Measurements from ENCODE around the gene PINLYP. TPM values are rescaled to one million over a fixed set of nuclear protein-coding genes. Genes with fewer than 3 reads are reported as not detected.

PINLYP gene
- total and polyA plus RNA-seq, 12 donors, result 0.28 to 5.2 (median 1.4) TPM

DNA sequence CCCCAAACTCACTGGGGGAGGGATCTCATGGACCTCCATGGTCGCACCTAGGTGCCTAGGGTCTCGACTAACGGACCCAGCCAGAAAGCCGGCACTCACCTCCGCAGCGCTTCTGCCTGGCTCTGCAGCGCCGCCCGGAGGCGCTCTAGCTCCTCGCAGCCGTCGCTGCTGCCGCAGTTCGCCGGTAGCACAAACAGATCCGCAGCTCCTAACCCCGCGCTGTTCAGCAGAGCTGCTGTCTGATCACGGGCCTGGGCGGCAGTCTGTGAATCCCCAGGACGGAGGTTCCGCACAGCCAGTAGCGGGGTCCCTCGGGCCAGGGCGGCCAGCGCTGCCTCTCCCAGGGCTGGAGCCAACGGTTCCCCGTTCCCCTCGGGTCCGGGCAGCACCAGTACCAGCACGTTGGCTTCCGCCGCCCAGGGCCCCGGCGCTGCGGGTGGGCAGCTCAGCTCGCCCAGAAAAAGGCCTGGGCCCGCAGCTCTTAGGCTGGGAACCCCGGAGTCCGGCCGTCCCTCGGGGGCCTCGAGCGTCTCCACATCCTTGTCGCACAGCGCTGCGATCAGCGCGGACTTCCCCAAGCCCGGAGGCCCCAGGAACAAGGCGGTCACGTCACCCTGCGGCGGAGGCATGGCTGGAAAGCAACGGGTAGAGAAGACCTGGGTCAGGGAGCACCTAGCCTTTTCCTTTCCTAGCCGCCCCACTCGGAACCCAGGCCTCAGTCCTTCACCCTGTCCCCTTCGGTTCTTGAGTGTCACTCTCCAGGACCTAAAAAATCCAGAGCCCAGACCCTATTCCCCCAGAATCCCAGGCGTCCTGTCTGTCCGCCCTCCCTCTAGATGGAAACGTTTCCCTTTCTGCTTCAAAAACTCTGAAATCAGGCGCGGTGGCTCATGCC, 19.4 kb downstream of the PINLYP start:
- no peaks in the 10 kb centered on the region for H3K27me3 ChIP-seq
- H3K9me3 ChIP-seq, result no peaks in the 10 kb centered on the region
- TF ChIP-seq CTCF (IDR thresholded peaks at IDR 0.05), result peak in 8 of 9 donors; percentile 29 to 78 (median 53)
- peaks cover 16 to 45% (median 38%) of the 10 kb centered on the region in 9 donors for H3K4me1 ChIP-seq
- H3K36me3 ChIP-seq, result peaks cover 6 to 66% (median 38%) of the 10 kb centered on the region in 9 donors
- 4% methylated on average over 64 of the region's 64 CpGs for WGBS, 2 donors
- H3K4me3 ChIP-seq, result peak overlapping the region; percentile 32 to 78 (median 72)
- peak in 2 of 8 donors; percentile 7 for ATAC-seq
- DNase-seq, result peak in 1 of 2 donors; percentile 44
- intact Hi-C loops (cut with DNase I), result loop anchor here in 6 of 10 donors (5.0 to 10.0 kb wide), 3 partner anchors 58 to 63 kb away; partner anchors contain the start of gene ZNF575 (in 4 of the 6)
- peak overlapping the region in 9 of 10 donors; percentile 57 to 99 (median 97) for H3K27ac ChIP-seq

GRCh38 chr19:43595605-43595998, 20.0 kb downstream of the PINLYP start:
- H3K4me1 ChIP-seq, result peaks cover 16 to 45% (median 38%) of the 10 kb centered on the region in 9 donors
- ATAC-seq (peak; percentile 1 to 27 (median 20)), DNase-seq (no peak)
- no peaks in the 10 kb centered on the region for H3K9me3 ChIP-seq
- peak overlapping the region in 9 of 10 donors; percentile 57 to 99 (median 97) for H3K27ac ChIP-seq
- no peaks in the 10 kb centered on the region for H3K27me3 ChIP-seq
- peak overlapping the region; percentile 32 to 78 (median 72) for H3K4me3 ChIP-seq
- intact Hi-C loops (cut with DNase I), result loop anchor here in 5 of 10 donors (5.0 to 10.0 kb wide), 3 partner anchors 58 to 63 kb away; partner anchors contain the start of gene ZNF575 (in 4 of the 5)
- WGBS, 2 donors, result 1 to 2% methylated on average over 18 of the region's 18 CpGs
- no peak for TF ChIP-seq CTCF (IDR thresholded peaks at IDR 0.05)
- H3K36me3 ChIP-seq, result peaks cover 6 to 66% (median 35%) of the 10 kb centered on the region in 9 donors

- WGBS, 2 donors, result 0 to 1% methylated on average over 60 of the region's 60 CpGs
- Histone ChIP-seq H3K36me3 (peaks cover 6 to 70% (median 30%) of the 10 kb centered on the region in 9 donors), H3K4me1 (peaks cover 16 to 46% (median 38%) of the 10 kb centered on the region in 9 donors), H3K9me3 (no peaks in the 10 kb centered on the region), H3K4me3 (peak within 1 kb of the TSS; percentile 55 to 78 (median 72)), H3K27me3 (no peaks in the 10 kb centered on the region), H3K27ac (peak within 1 kb of the TSS; percentile 94 to 99 (median 97))
- TF ChIP-seq CTCF (IDR thresholded peaks at IDR 0.05), result peak in 2 of 9 donors; percentile 5 to 16
- intact Hi-C loops (cut with DNase I), result loop anchor here in 5 of 10 donors (1.0 to 10.0 kb wide), 5 partner anchors 21 to 64 kb away; partner anchors contain the start of genes PINLYP (in 4 of the 5), XRCC1 (in 4 of the 5), ZNF575 (in 4 of the 5) and ZNF428 (in 2 of the 5)
- ATAC-seq (peak; percentile 93 to 97 (median 94)), DNase-seq (peak; percentile 100)
Measured at GRCh38 chr19:43595999-43596841, 20.6 kb downstream of the PINLYP start, which contains the start of the genes IRGQ and ZNF576. Gene IRGQ, minus strand, starts transcription at chr19:43596134. Its CDS starts 796 bp downstream, at chr19:43595338. Gene ZNF576, plus strand, starts transcription at chr19:43596595. Its CDS starts 514 bp downstream, at chr19:43597109.

Measured in heart right ventricle (tissue), 16 donors.